Hematopoietic multipotent progenitor cell treated with erythropoietin and hydrocortisone succinate and interleukin-3 and kit ligand, for 17 days (in vitro differentiated cells): ENCODE measurements around the gene HECTD1.
"Not testable (repeated sequence)": the region's sequence is repeated elsewhere in the genome, so short reads cannot be mapped to it uniquely, and the experiment has no call there.

ENCODE experiments used
- DNase-seq: peaks from one replicate; pipeline ENCODE4 v3.0.0-alpha.2; 2015; ENCODE audit warnings: low spot score

HECTD1 gene

DNA sequence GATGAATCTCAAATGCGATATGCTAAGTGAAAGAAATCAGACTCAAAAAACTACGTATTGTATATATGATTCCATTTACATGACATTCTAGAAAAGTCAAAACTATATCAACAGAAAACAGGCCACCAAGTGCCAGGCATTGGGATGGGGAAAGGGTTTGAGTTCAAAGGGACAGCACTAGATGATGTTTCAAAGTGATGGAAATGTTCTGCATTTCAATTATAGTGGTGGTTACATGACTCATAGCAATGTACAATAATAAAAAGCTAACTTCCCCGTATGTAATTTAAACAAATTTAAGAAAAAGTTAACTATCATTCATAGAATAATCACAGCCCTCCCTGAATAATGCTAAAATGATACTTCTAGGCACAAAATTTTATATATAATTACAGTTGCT lies 13.5 kb downstream of the HECTD1 start:
- DNase-seq: no peak

DNA sequence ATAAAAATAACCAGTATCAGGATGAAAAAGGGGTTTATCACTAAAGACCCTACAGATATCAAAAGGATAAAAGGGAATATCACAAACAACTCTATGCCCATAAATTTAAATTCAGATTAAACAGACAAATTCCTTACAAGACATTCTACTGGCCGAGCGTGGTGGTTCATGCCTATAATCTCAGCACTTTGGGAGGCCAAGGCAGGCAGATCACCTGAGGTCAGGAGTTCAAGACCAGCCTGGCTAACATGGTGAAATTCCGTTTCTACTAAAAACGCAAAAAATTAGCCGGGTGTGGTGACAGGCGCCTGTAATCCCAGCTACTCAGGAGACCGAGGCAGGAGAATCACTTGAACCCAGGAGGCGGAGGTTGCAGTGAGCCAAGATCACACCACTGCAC lies 15.0 kb downstream of the HECTD1 start:
- DNase-seq: not testable (repeated sequence)

GRCh38 chr14:31190717-31191263 lies 16.8 kb downstream of the HECTD1 start:
- no peak for DNase-seq

GRCh38 chr14:31190219-31190603 lies 17.4 kb downstream of the HECTD1 start:
- DNase-seq: no peak

DNA sequence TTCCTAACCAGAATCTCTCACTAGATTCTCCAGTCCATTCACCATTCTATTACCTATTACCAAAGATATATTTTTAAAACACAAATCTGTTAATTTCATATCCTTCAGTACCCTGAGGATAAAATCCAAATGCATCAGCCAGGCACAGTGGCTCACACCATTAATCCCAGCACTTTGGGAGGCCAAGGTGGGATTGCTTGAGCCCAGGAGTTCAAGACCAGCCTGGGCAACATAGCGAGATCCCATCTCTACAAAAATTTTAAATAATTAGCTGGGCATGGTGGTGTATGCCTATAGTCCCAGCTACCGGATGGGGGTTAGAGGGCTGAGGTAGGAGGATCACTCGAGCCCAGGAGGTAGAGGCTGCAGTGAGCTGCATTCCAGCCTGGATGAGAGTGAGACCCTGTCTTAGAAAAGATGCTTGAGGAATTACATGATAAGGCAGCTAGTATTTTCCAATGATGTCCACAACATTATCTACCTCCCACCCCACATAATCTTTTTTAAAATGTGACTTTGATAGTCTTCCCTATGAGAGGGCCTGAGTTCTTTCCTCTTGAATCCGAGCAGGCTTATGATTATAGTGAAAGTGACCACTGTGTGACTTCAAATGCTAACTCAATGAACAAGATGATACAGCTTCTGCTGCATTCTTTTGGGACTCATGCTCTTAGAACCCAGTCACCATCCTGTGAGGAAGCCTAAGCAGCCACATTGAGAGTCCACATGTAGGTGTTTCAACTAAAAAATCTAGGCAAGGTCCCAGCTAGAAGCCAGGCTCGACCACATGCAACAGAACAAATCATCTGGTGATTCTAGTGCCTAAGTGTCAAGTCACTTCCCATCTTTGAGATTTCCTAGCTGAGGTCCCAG lies 18.0 kb downstream of the HECTD1 start:
- DNase-seq: no peak

DNA sequence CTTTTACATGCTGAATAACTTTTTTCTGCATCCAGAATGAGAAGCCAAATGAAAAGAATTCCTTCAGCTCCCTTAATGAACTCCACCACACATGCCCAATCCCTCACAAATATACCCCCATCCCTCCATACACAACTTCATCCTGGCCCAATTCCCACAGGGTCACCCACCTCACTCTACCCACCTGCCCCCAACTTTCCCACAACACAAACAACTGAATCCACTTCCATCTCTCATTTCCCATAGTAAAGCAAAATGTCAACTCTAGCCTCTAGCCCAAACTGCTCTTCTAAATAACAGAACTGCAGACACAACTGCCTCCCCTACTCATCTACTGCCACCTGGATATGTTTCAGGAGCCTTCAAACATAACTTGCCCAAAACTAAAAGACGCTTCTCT lies 18.8 kb downstream of the HECTD1 start:
- DNase-seq: no peak

DNA sequence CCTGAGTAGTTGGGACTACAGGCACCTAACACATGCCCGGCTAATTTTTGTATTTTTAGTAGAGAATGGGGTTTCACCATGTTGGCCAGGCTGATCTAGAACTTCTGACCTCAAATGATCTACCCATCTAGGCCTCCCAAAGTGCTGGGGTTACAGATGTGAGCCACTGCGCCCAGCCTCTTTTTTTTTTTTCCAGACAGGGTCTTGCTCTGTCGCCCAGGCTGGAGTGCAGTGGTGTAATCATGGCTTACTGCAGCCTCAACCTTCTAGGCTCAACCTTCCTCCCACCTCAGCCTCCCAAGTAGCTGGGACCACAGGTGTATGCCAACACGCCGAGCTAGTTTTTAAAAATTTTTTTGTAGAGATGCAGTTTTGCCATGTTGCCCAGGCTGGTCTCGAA lies 25.6 kb downstream of the HECTD1 start:
- DNase-seq: not testable (repeated sequence)

- DNase-seq: no peak
These were observed 26.3 kb downstream of the HECTD1 start for GRCh38 chr14:31181271-31181670.

DNA sequence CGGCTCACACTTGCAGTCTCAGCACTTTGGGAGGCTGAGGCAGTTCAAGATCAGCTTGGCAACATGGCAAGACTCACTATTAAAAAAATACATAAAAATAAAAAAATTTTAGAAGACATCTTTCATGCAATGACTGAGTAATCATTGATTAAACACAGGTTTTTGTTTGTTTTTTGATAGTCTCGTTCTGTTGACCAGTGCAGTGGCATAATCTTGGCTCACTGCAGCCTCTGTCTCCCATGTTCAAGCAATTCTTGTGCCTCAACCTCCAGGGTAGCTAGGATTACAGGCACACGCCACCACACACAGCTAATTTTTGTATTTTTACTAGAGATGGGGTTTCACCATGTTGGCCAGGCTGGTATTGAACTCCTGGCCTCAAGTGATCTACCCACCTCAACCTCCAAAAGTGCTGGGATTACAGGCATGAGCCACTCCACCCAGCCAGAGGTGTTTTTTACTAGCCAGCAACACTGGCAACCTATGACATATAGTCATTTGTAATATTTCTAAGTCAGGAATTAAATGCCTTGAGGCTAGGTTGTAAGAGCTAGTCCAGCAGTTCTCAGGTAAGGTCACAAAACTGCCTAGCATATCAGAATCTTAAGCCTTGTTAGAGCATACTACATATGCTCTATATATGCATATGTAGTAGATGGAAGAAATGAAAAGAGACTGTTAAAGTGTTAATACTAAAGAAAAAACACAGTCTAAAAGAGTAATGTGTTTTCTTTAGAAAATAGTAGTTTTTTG lies 27.1 kb downstream of the HECTD1 start:
- DNase-seq: no peak

GRCh38 chr14:31174433-31174832 lies 33.2 kb downstream of the HECTD1 start:
- no peak for DNase-seq

- no peak for DNase-seq
These were observed 34.3 kb downstream of the HECTD1 start for GRCh38 chr14:31173120-31173837.

DNA sequence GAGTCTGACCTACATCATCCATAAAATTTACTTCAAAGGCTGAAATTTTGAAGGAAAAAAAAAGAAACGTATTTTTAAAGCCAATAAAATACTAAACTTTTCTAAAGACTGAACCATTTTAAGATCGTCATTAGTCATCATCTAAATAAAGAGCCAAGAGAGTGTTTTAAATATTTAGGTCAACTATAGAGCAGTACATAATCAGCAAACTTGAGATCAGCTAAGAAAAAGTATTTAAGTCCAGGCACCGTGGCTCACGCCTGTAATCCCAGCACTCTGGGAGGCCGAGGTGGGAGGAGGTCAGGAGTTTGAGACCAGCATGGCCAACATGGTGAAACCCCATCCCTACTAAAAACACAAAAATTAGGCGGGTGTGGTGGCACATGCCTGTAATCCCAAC lies 35.5 kb downstream of the HECTD1 start:
- no peak for DNase-seq

DNA sequence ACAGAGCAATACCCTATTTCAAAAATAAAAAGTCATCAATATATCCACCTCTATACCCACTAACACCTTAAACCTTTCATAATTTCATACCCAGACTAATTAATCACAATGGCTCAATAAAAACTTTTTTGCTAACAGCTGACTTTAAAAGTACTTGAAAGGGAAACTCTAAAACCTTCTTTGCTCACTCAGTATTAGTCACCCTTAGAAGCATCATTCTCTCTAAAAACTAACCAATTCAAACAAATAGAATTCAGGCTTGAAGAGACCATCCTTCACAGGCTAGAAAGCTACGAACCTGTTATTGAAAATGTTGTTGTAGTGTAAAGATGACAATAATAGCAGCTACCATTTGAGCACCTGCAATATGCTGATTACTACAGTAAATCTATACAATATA lies 37.2 kb downstream of the HECTD1 start:
- DNase-seq: no peak

GRCh38 chr14:31169877-31170276 lies 37.7 kb downstream of the HECTD1 start:
- no peak for DNase-seq

DNA sequence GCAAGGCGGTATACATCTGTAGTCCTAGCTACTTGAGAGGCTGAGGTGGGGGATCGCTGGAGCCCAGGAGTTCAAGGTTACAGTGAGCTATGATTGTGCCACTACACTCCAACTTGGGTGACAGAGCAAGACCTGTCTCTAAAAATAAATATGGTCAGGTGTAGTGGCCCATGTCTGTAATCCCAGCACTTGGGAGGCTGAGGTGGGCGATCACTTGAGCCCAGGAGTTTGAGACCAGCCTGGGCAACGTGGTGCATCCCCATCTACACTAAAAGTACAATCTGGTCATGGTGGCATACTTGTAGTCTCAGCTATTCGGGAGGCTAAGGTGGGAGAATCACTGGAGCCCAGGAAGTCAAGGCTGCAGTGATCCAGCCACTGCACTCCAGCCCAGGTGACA lies 40.6 kb downstream of the HECTD1 start:
- DNase-seq: no peak

- no peak for DNase-seq
These were observed 41.4 kb downstream of the HECTD1 start for GRCh38 chr14:31166271-31166561.

DNA sequence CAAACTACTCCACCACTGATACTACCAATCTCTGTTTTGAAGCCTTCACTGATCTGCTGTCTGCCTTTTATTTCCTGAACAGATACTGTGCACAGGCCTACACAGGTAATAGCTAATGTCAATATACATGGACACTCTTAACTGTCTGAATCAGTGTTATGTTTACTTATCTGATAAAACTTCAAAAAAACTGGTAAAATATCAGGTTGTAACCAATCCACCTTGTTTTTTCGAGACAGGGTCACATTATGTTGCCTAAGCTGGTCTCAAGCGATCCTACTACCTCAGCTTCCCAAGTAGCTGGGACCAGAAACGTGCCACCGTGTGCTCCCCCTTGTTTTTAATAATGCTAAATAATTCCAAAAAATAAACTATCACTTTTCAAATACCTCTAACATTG lies 43.5 kb downstream of the HECTD1 start:
- DNase-seq: no peak

DNA sequence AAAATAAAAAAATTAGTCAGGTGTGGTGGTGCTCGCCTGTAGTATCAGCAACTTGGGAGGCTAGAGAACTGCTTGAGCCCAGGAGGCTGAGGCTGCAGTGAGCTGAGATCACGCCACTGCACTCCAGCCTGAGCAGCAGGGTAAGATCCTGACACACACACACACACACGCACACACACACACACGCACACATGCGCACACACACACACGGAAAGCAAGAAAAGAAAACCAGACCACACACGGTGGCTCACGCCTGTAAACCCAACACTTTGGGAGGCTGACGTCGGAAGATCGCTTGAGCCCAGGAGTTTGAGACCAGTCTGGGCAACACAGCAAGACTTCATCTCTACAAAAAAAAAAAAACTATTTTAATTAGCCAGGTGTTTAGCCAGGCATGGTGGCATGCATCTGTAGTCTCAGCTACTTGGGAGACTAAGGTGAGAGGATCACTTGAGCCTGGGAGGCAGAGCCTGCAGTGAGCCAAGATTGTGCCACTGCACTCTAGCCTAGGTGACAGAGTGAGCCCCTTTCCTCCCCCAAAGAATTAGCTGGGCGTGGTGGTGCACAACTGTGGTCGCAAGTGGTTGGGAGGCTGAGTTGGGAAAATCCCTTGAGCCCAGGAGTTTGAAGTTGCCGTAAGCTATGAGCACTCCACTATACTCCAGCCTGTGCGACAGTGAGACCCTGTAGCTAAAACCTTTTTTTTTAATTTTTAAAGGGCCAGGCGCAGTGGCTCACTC lies 44.5 kb downstream of the HECTD1 start:
- no peak for DNase-seq

- no peak for DNase-seq
These were observed 46.3 kb downstream of the HECTD1 start for GRCh38 chr14:31161274-31161673.

DNA sequence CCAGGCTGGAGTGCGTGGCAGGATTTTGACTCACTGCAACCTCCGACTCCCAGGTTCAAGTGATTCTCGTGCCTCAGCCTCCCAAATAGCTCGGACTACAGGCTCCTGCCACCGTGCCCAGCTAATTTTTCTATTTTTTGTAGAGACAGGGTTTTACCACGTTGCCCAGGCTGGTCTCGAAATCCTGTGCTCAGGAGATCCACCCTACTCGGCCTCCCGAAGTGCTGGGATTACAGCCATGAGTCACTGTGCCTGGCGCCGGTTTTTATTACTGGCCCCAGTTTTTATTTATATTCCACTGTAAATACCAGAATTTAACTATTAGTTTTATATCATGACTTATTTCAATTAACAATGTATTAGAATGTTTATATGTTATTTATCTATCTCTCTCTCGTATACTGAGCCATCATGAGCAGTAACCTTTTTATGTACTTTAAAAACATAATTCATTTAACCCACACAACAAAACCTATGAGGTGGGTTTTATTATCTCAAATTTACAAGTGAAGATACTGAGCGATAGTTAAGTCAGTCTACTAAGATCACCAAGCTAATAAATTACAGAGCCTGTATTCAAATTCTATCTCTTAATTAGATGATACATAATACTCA lies 47.8 kb downstream of the HECTD1 start:
- DNase-seq: no peak

DNA sequence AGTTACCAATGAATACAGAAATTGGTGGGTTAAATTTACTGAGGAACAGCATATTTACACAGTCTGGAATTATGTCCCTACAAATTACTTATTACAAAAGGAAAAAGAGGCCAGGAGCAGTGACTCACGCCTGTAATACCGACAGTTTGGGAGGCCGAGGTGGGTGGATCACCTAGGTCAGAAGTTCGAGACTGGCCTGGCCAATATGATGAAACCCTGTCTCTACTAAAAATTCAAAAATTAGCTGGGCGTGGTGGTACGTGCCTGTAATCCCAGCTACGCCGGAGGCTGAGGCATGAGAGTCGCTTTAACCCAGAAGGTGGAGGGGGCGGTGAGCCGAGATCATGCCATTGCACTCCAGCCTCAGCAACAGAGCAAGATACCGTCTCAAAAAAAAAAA lies 52.6 kb downstream of the HECTD1 start:
- no peak for DNase-seq
